H1 (cell line): ENCODE measurements around the gene APP. TPM values are rescaled to one million over a fixed set of nuclear protein-coding genes. Genes with fewer than 3 reads are reported as not detected.

Experiments
- CTCF ChIA-PET: fragments of 300-600 bp; sonication (Branson Sonifier 250); formaldehyde crosslinking; loops from one replicate; lab custom pipeline; 2021; ENCODE audit not compliant: partially characterized antibody; lab: Charles Lee
- POLR2A ChIA-PET: fragments of 300-600 bp; sonication (Branson Sonifier 250); formaldehyde crosslinking; loops from one replicate; lab custom pipeline; 2021; ENCODE audit warnings: inconsistent platforms; ENCODE audit not compliant: partially characterized antibody; lab: Charles Lee
- DNase-seq, 2 experiments: peaks; one replicate each; pipeline versions ENCODE4 v3.0.0 to v3.0.0-alpha.2; 2010 to 2022; ENCODE audit warnings: low spot score in 2 of 2, low read depth in 1 of 2, mixed read lengths in 1 of 2
- FAIRE-seq: peaks from 2 replicates; lab custom pipeline; 2011; peaks lifted over from hg19 to GRCh38; lab: Jason Lieb, UNC
- H2AFZ ChIP-seq: 2 replicates; pipeline ENCODE4 v1.8.1; 2012; ENCODE audit warnings: low read length, inconsistent platforms
- H2AK5ac ChIP-seq: 2 replicates; pipeline ENCODE4 v1.6.1; 2013; ENCODE audit warnings: low read depth, low read length
- H2BK120ac ChIP-seq: replicated peaks from 2 replicates; pipeline ENCODE3; 2013; ENCODE audit warnings: low read depth, low read length, inconsistent platforms
- H2BK12ac ChIP-seq: 2 replicates; pipeline ENCODE4 v1.6.1; 2013; ENCODE audit warnings: low read depth, low read length
- H2BK15ac ChIP-seq: 2 replicates; pipeline ENCODE4 v1.6.1; 2013; ENCODE audit warnings: low read length
- H2BK20ac ChIP-seq: 2 replicates; pipeline ENCODE4 v1.6.1; 2013; ENCODE audit warnings: low read length
- H2BK5ac ChIP-seq: 2 replicates; pipeline ENCODE4 v1.6.1; 2013; ENCODE audit warnings: low read depth, low read length
- H3K14ac ChIP-seq: 2 replicates; pipeline ENCODE4 v1.6.1; 2013; ENCODE audit warnings: inconsistent platforms; ENCODE audit not compliant: insufficient read length
- H3K18ac ChIP-seq: 2 replicates; pipeline ENCODE4 v1.6.1; 2013; ENCODE audit warnings: low read length; ENCODE audit errors: extremely low read depth
- H3K23ac ChIP-seq: 2 replicates; pipeline ENCODE4 v1.6.1; 2013; ENCODE audit warnings: inconsistent platforms; ENCODE audit not compliant: insufficient read length
- H3K23me2 ChIP-seq: 2 replicates; pipeline ENCODE4 v1.6.1; 2013; ENCODE audit warnings: low read depth, low read length
- H3K27ac ChIP-seq: 2 replicates; pipeline ENCODE4 v1.6.1; 2011; ENCODE audit warnings: low read depth, low read length, inconsistent platforms
- H3K27me3 ChIP-seq, 4 experiments: replicated peaks in 1 of 4; 1 replicate in 1 of 4; 2 replicates in 3 of 4; pipeline versions ENCODE4 v1.6.1 to v1.8.1; 2011 to 2013; ENCODE audit warnings: low read length in 3 of 4, mild to moderate bottlenecking in 3 of 4, inconsistent platforms in 2 of 4, mixed read lengths in 2 of 4, moderate library complexity in 1 of 4; ENCODE audit not compliant: control insufficient read depth in 3 of 4, insufficient read depth in 3 of 4; ENCODE audit errors: extremely low read depth in 1 of 4
- H3K36me3 ChIP-seq, 4 experiments: 2 replicates each; pipeline versions ENCODE4 v1.6.1 to v1.8.1; 2011 to 2013; ENCODE audit warnings: mild to moderate bottlenecking in 4 of 4, low read length in 3 of 4, moderate library complexity in 2 of 4, control low read depth in 1 of 4, inconsistent platforms in 1 of 4; ENCODE audit not compliant: insufficient read depth in 4 of 4, control insufficient read depth in 2 of 4
- H3K4ac ChIP-seq: replicated peaks from 2 replicates; pipeline ENCODE3; 2013; ENCODE audit warnings: low read length, low read depth, mixed read lengths, inconsistent platforms; ENCODE audit not compliant: insufficient read length
- H3K4me1 ChIP-seq, 4 experiments: replicated peaks in 1 of 4; 1 replicate in 1 of 4; 2 replicates in 3 of 4; pipeline versions ENCODE4 v1.6.1 to v1.8.1; 2011 to 2013; ENCODE audit warnings: low read length in 3 of 4, inconsistent platforms in 2 of 4, mixed read lengths in 1 of 4; ENCODE audit not compliant: insufficient read depth in 4 of 4, control insufficient read depth in 3 of 4
- H3K4me2 ChIP-seq, 2 experiments: 2 replicates each; pipeline versions ENCODE4 v1.6.1 to v1.8.1; 2011 to 2013; ENCODE audit warnings: low read depth in 2 of 2, low read length in 2 of 2, control low read depth in 1 of 2, inconsistent platforms in 1 of 2, mild to moderate bottlenecking in 1 of 2; ENCODE audit not compliant: insufficient read depth in 1 of 2
- H3K4me3 ChIP-seq, 4 experiments: fragments of 200-600, 300-600 bp in 1 of 4; sonication (generic), shearing (Covaris generic), sonication (Bioruptor Twin) in 1 of 4; 2 replicates each; pipeline versions ENCODE4 v1.5.1 to v1.8.1; 2011 to 2016; ENCODE audit warnings: low read length in 4 of 4, low read depth in 3 of 4, control low read depth in 2 of 4, inconsistent platforms in 2 of 4, mild to moderate bottlenecking in 2 of 4, mixed read lengths in 1 of 4, moderate library complexity in 1 of 4; ENCODE audit not compliant: insufficient read depth in 2 of 4; ENCODE audit errors: extremely low read depth in 1 of 4
- H3K56ac ChIP-seq: replicated peaks from 2 replicates; pipeline ENCODE3; 2013; ENCODE audit warnings: low read depth, mild to moderate bottlenecking, mixed read lengths, low read length, inconsistent platforms; ENCODE audit not compliant: insufficient read length
- H3K79me1 ChIP-seq: 2 replicates; pipeline ENCODE4 v1.6.1; 2013; ENCODE audit warnings: low read depth, low read length, control low read depth
- H3K79me2 ChIP-seq, 2 experiments: 2 replicates each; pipeline versions ENCODE4 v1.6.1 to v1.8.1; 2012 to 2013; ENCODE audit warnings: low read length in 2 of 2, mild to moderate bottlenecking in 2 of 2, inconsistent platforms in 1 of 2; ENCODE audit not compliant: insufficient read depth in 2 of 2, control insufficient read depth in 1 of 2
- H3K9ac ChIP-seq, 4 experiments: replicated peaks in 1 of 4; 1 replicate in 1 of 4; 2 replicates in 3 of 4; pipeline versions ENCODE4 v1.6.1 to v1.8.1; 2011 to 2013; ENCODE audit warnings: low read depth in 3 of 4, low read length in 3 of 4, control low read depth in 2 of 4, mild to moderate bottlenecking in 2 of 4, moderate library complexity in 2 of 4, inconsistent platforms in 1 of 4; ENCODE audit errors: extremely low read depth in 1 of 4
- H3K9me3 ChIP-seq, 2 experiments: 2 replicates each; pipeline versions ENCODE4 v1.6.1 to v1.8.1; 2012 to 2013; ENCODE audit warnings: mild to moderate bottlenecking in 2 of 2, moderate library complexity in 2 of 2, control low read depth in 1 of 2, inconsistent platforms in 1 of 2, low read depth in 1 of 2, low read length in 1 of 2, mixed read lengths in 1 of 2; ENCODE audit not compliant: insufficient read depth in 2 of 2
- H4K20me1 ChIP-seq, 2 experiments: replicated peaks in 1 of 2; 2 replicates each; pipeline versions ENCODE3 to v1.8.1; 2011 to 2013; ENCODE audit warnings: inconsistent platforms in 2 of 2, low read length in 2 of 2, mild to moderate bottlenecking in 1 of 2; ENCODE audit not compliant: insufficient read depth in 2 of 2, control insufficient read depth in 1 of 2
- H4K5ac ChIP-seq: 2 replicates; pipeline ENCODE4 v1.6.1; 2013; ENCODE audit warnings: low read length, low read depth, mixed read lengths, inconsistent platforms; ENCODE audit not compliant: insufficient read length
- H4K8ac ChIP-seq: 2 replicates; pipeline ENCODE4 v1.8.0; 2013; ENCODE audit warnings: mild to moderate bottlenecking, moderate library complexity, low read length, inconsistent platforms; ENCODE audit not compliant: insufficient read depth; ENCODE audit errors: extremely low read depth
- H4K91ac ChIP-seq: replicated peaks from 2 replicates; pipeline ENCODE3; 2013; ENCODE audit warnings: low read length, mixed read lengths, inconsistent platforms; ENCODE audit not compliant: insufficient read length
- HDAC2 ChIP-seq, 2 experiments: fragments of 300-600 bp in 1 of 2; sonication (generic) in 1 of 2; IDR thresholded peaks; 2 replicates each; pipeline ENCODE4 v1.6.1; 2011 to 2012; ENCODE audit warnings: low read depth in 2 of 2, low read length in 2 of 2, mild to moderate bottlenecking in 2 of 2, moderate library complexity in 2 of 2, borderline replicate concordance in 1 of 2, inconsistent platforms in 1 of 2
- WGBS, 2 experiments: shearing (Covaris generic) in 1 of 2; methylation state at CpG; one replicate each; pipeline versions ENCODE4 v1.1.6 to v1.1.7; 2013 to 2015; ENCODE audit warnings: low lambda C conversion rate in 2 of 2, mixed read lengths in 2 of 2, inconsistent platforms in 1 of 2, low coverage in 1 of 2, missing lambda C conversion rate in 1 of 2; ENCODE audit not compliant: insufficient replicate concordance in 2 of 2, insufficient coverage in 1 of 2, insufficient read length in 1 of 2; ENCODE audit errors: extremely low coverage in 1 of 2, missing lambda C conversion rate in 1 of 2; 5-methylcytosine and 5-hydroxymethylcytosine counted together
- polyA plus RNA-seq, 7 experiments: library from polyadenylated mRNA; depleted of rRNA in 3 of 7; stranded (reverse) in 5 of 7; unstranded in 2 of 7; fragments of >200 nt in 5 of 7; fragments of 200-250 nt in 2 of 7; gene quantifications; 1 replicate in 5 of 7; 2 replicates in 1 of 7; 4 replicates in 1 of 7; pipeline versions ENCODE4 v1.2.1 to v1.2.3, GENCODE V29; 2011 to 2013; ENCODE audit warnings: missing spikeins in 2 of 7, mixed read lengths in 2 of 7
- total RNA-seq: library from RNA; stranded (reverse); fragmentation: NEBNext Ultra II Directional; extraction: Animal tissue kit (Norgen Biotek cat#: 25700); gene quantifications from 2 replicates; pipeline ENCODE4 v1.2.1, GENCODE V29; 2021
- TF ChIP-seq, protein P1 (sequence below): IDR thresholded peaks from 2 replicates; pipeline ENCODE4 v1.6.1; 2012; ENCODE audit warnings: inconsistent platforms

Gene APP
- total and polyA plus RNA-seq, 2 of the 8 experiments (the other 6 are each of a cell fraction or from before 2014, with no cell fraction given), result 375 to 551 TPM

DNA sequence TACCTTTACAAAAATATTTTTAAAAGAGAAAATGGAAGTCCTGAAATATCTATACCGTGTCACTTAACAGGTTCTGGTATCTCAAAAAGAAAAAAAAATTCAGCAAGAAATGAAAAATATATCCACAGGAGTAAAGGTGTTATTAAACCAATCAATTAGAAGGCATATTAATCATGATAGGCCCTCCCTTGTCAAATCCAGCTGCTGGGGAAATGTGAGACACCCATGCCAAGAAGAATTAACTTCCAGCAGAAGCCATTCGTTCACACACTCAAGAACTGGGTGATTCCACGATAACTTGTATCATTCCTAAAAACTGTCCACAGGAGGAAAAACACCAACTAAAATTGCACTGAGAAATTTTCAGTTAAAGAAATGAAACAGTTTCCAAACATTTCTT lies 57.6 kb downstream of the APP start:
- Histone ChIP-seq H2BK20ac (no peak overlapping the region), H2BK5ac (no peak overlapping the region), H4K91ac (no peak overlapping the region), H4K20me1 (peaks cover 0 to 10% of the 10 kb centered on the region in 2 experiments), H2AK5ac (no peak overlapping the region), H2BK120ac (no peak overlapping the region), H3K23me2 (no peaks in the 10 kb centered on the region; the same call in 1 of the 2 replicates), H2AFZ (no peak overlapping the region), H4K8ac (no peak overlapping the region), H3K27ac (no peak overlapping the region), H3K23ac (no peak overlapping the region), H3K4me1 (peaks cover 4 to 19% (median 15%) of the 10 kb centered on the region in 4 experiments; a peak in 6 of 7 replicates), H4K5ac (no peak overlapping the region), H3K79me1 (peaks cover 8% of the 10 kb centered on the region), H3K56ac (no peak overlapping the region), H3K4me2 (no peak overlapping the region), H3K9ac (no peak overlapping the region), H2BK15ac (no peak overlapping the region), H3K4ac (no peak overlapping the region), H2BK12ac (no peak overlapping the region), H3K14ac (no peak overlapping the region), H3K79me2 (peaks cover 5 to 92% of the 10 kb centered on the region in 2 experiments; a peak in 3 of 4 replicates), H3K36me3 (peaks cover 0 to 31% (median 11%) of the 10 kb centered on the region in 4 experiments; a peak in 7 of 8 replicates), H3K4me3 (no peak overlapping the region), H3K27me3 (no peaks in the 10 kb centered on the region), H3K9me3 (no peaks in the 10 kb centered on the region), H3K18ac (no peak overlapping the region)
- POLR2A ChIA-PET, result interaction anchor here (1.4 kb wide), 1 partner anchor 14 kb away, joined by 3 read pairs; no protein-coding TSS in a partner anchor
- 91% methylated on average over 3 of the region's 3 CpGs; no CpG with 5 or more reads in 1 of the 2 experiments for WGBS, 2 experiments
- TF ChIP-seq, protein P1, sequence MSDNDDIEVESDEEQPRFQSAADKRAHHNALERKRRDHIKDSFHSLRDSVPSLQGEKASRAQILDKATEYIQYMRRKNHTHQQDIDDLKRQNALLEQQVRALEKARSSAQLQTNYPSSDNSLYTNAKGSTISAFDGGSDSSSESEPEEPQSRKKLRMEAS, result no peak
- TF ChIP-seq HDAC2 (IDR thresholded peaks at IDR 0.05; ENCODE audit: borderline replicate concordance in 1 of 2, low read depth in 2 of 2, low read length in 2 of 2), result no peak
- no peak for DNase-seq
- no peak for FAIRE-seq
- CTCF ChIA-PET, result interaction anchor here (0.6 kb wide), 1 partner anchor 226 kb away, joined by 3 read pairs; no protein-coding TSS in a partner anchor
